CD14-positive monocyte (primary cell): ENCODE results near the gene ABRAXAS1. TPM values are rescaled to one million over a fixed set of nuclear protein-coding genes. Genes with fewer than 3 reads are reported as not detected.

Source experiments
- DNase-seq, 3 donors: peaks; one replicate each; pipeline ENCODE4 v3.0.0-alpha.2; 2011 to 2022
- H2AFZ ChIP-seq: 2 replicates; pipeline ENCODE4 v1.6.0; 2012; ENCODE audit warnings: mild to moderate bottlenecking, low read depth, low read length, inconsistent platforms; ENCODE audit not compliant: insufficient read depth, poor library complexity, severe bottlenecking
- H3K27ac ChIP-seq, 2 donors: 1 replicate in 1 of 2; 2 replicates in 1 of 2; pipeline ENCODE4 v1.5.1; 2012 to 2013; ENCODE audit warnings: low read length in 2 of 2, control low read depth in 1 of 2, inconsistent platforms in 1 of 2, low read depth in 1 of 2, mild to moderate bottlenecking in 1 of 2
- H3K27me3 ChIP-seq, 2 donors: one replicate each; pipeline versions ENCODE4 v1.6.0 to v1.6.1; 2011 to 2013; ENCODE audit warnings: low read length in 2 of 2; ENCODE audit not compliant: control insufficient read depth in 2 of 2, insufficient read depth in 2 of 2
- H3K36me3 ChIP-seq, 2 donors: replicated peaks in 1 of 2; 1 replicate in 1 of 2; 2 replicates in 1 of 2; pipeline versions ENCODE4 v1.5.1 to v1.6.1; 2012 to 2013; ENCODE audit warnings: low read length in 2 of 2, control low read depth in 1 of 2, inconsistent platforms in 1 of 2, mild to moderate bottlenecking in 1 of 2; ENCODE audit not compliant: insufficient read depth in 2 of 2, control insufficient read depth in 1 of 2
- H3K4me1 ChIP-seq, 2 donors: 1 replicate in 1 of 2; 2 replicates in 1 of 2; pipeline versions ENCODE4 v1.5.1 to v1.6.1; 2012 to 2013; ENCODE audit warnings: low read length in 2 of 2, control low read depth in 1 of 2, inconsistent platforms in 1 of 2, mild to moderate bottlenecking in 1 of 2, moderate library complexity in 1 of 2; ENCODE audit not compliant: insufficient read depth in 2 of 2, control insufficient read depth in 1 of 2
- H3K4me2 ChIP-seq: replicated peaks from 2 replicates; pipeline ENCODE3; 2012; ENCODE audit warnings: low read length, moderate library complexity, mild to moderate bottlenecking; ENCODE audit not compliant: poor library complexity, severe bottlenecking; ENCODE audit errors: extremely low read depth
- H3K4me3 ChIP-seq, 3 experiments: fragments of 200-600 bp in 1 of 3; sonication (generic) in 1 of 3; replicated peaks in 1 of 3; 1 replicate in 2 of 3; 2 replicates in 1 of 3; pipeline ENCODE4 v1.5.1; 2011 to 2013; ENCODE audit warnings: low read length in 3 of 3, mild to moderate bottlenecking in 3 of 3, control low read depth in 2 of 3, low read depth in 2 of 3, inconsistent platforms in 1 of 3, moderate library complexity in 1 of 3
- H3K79me2 ChIP-seq: 2 replicates; pipeline ENCODE4 v1.6.0; 2012; ENCODE audit warnings: mild to moderate bottlenecking, control low read depth, inconsistent platforms, low read length, moderate library complexity; ENCODE audit not compliant: insufficient read depth
- H3K9ac ChIP-seq: 2 replicates; pipeline ENCODE4 v1.6.0; 2017; ENCODE audit warnings: low read length, mild to moderate bottlenecking; ENCODE audit not compliant: insufficient read depth, poor library complexity, severe bottlenecking
- H3K9me3 ChIP-seq, 2 donors: replicated peaks in 1 of 2; 1 replicate in 1 of 2; 2 replicates in 1 of 2; pipeline versions ENCODE4 v1.5.1 to v1.6.1; 2012 to 2013; ENCODE audit warnings: low read length in 2 of 2, control low read depth in 1 of 2; ENCODE audit not compliant: control insufficient read depth in 1 of 2, insufficient read depth in 1 of 2
- H4K20me1 ChIP-seq: 2 replicates; pipeline ENCODE4 v1.6.0; 2012; ENCODE audit warnings: mild to moderate bottlenecking, low read length, control low read depth, moderate library complexity; ENCODE audit not compliant: insufficient read depth
- H3K27ac Mint-ChIP-seq, 7 donors: one replicate each; pipeline ENCODE4 v1.8.0; 2020; ENCODE audit warnings: mild to moderate bottlenecking in 7 of 7, mixed read lengths in 7 of 7, moderate library complexity in 6 of 7, inconsistent platforms in 2 of 7
- H3K27me3 Mint-ChIP-seq, 3 donors: one replicate each; pipeline ENCODE4 v1.8.0; 2021 to 2022; ENCODE audit warnings: low read depth in 3 of 3, mild to moderate bottlenecking in 3 of 3, mixed read lengths in 3 of 3, moderate library complexity in 3 of 3, inconsistent platforms in 1 of 3
- H3K36me3 Mint-ChIP-seq, 2 donors: one replicate each; pipeline ENCODE4 v1.8.0; 2020; ENCODE audit warnings: mixed read lengths in 2 of 2, inconsistent platforms in 1 of 2, mild to moderate bottlenecking in 1 of 2
- H3K4me1 Mint-ChIP-seq: one replicate; pipeline ENCODE4 v1.8.0; 2020; ENCODE audit warnings: mild to moderate bottlenecking, mixed read lengths
- H3K4me3 Mint-ChIP-seq, 2 donors: one replicate each; pipeline ENCODE4 v1.8.0; 2020; ENCODE audit warnings: mild to moderate bottlenecking in 2 of 2, mixed read lengths in 2 of 2, moderate library complexity in 1 of 2
- H3K9me3 Mint-ChIP-seq, 7 donors: one replicate each; pipeline ENCODE4 v1.8.0; 2020 to 2022; ENCODE audit warnings: mixed read lengths in 7 of 7, mild to moderate bottlenecking in 6 of 7, moderate library complexity in 6 of 7, inconsistent platforms in 2 of 7
- CTCF ChIP-seq: fragments of 200-600 bp; IDR thresholded peaks from one replicate; pipeline ENCODE4 v1.8.0; 2022; ENCODE audit warnings: antibody characterized with exemption, mild to moderate bottlenecking
- WGBS: methylation state at CpG from one replicate; pipeline ENCODE4 v1.1.5; 2013; ENCODE audit warnings: missing lambda C conversion rate; ENCODE audit not compliant: insufficient coverage; 5-methylcytosine and 5-hydroxymethylcytosine counted together
- intact Hi-C, 2 donors: fragments of 100-400 bp; cut with micrococcal nuclease; formaldehyde crosslinking; loops; one replicate each; pipeline versions ENCODE4 v1.15.0 to v1.15.1; 2023
- polyA plus RNA-seq, 3 donors: library from polyadenylated mRNA; depleted of rRNA in 1 of 3; unstranded in 2 of 3; stranded (reverse) in 1 of 3; fragments of 300-500 nt in 2 of 3; fragments of >200 nt in 1 of 3; fragmentation: Illumina TruSeq in 2 of 3; gene quantifications; 1 replicate in 2 of 3; 2 replicates in 1 of 3; pipeline ENCODE4 v1.2.3, GENCODE V29; 2012 to 2021

The ABRAXAS1 gene
- polyA plus RNA-seq, 3 donors = 6.0 to 10.8 (median 6.8) TPM

- no peak overlapping the region for H3K9ac ChIP-seq
Measured at GRCh38 chr4:83440148-83440814, 44.6 kb downstream of the ABRAXAS1 start.

GRCh38 chr4:83438719-83439118 is 46.2 kb downstream of the ABRAXAS1 start:
- no peak for TF ChIP-seq CTCF
- Histone ChIP-seq H3K4me3 (no peak overlapping the region), H3K27ac (no peak overlapping the region), H3K4me1 (no peaks in the 10 kb centered on the region), H4K20me1 (no peaks in the 10 kb centered on the region), H3K4me2 (no peak overlapping the region), H3K9ac (no peak overlapping the region), H2AFZ (no peak overlapping the region), H3K36me3 (peaks cover 61 to 89% of the 10 kb centered on the region in 2 donors), H3K79me2 (no peaks in the 10 kb centered on the region), H3K27me3 (no peaks in the 10 kb centered on the region), H3K9me3 (no peaks in the 10 kb centered on the region)
- Mint-ChIP-seq H3K9me3 (no peaks in the 10 kb centered on the region), H3K27me3 (no peaks in the 10 kb centered on the region), H3K4me3 (no peak overlapping the region), H3K27ac (peak overlapping the region in 1 of 7 donors; percentile 30), H3K36me3 (peaks cover 63 to 76% of the 10 kb centered on the region in 2 donors), H3K4me1 (no peaks in the 10 kb centered on the region)
- intact Hi-C loops = no loop called here
- no peak for DNase-seq

More at GRCh38 chr4:83440148-83440814, 44.6 kb downstream of the ABRAXAS1 start:
- Mint-ChIP-seq H3K4me1 (no peaks in the 10 kb centered on the region), H3K9me3 (no peaks in the 10 kb centered on the region), H3K27me3 (no peaks in the 10 kb centered on the region), H3K36me3 (peaks cover 69 to 79% of the 10 kb centered on the region in 2 donors), H3K27ac (peak overlapping the region in 2 of 7 donors; percentile 28 to 35), H3K4me3 (no peak overlapping the region)
- no peak for TF ChIP-seq CTCF
- WGBS = no CpG with 5 or more reads among the region's 1 CpG
- H3K4me2 ChIP-seq = no peak overlapping the region
- no peaks in the 10 kb centered on the region for H4K20me1 ChIP-seq
- H3K79me2 ChIP-seq = no peaks in the 10 kb centered on the region
- H3K9me3 ChIP-seq = no peaks in the 10 kb centered on the region
- no peak overlapping the region for H3K27ac ChIP-seq
- intact Hi-C loops = no loop called here
- peaks cover 74 to 92% of the 10 kb centered on the region in 2 donors for H3K36me3 ChIP-seq
- no peak for DNase-seq
- H3K4me3 ChIP-seq = no peak overlapping the region
- no peak overlapping the region for H2AFZ ChIP-seq
- no peaks in the 10 kb centered on the region for H3K27me3 ChIP-seq
- H3K4me1 ChIP-seq = no peaks in the 10 kb centered on the region
